Ovary (tissue), 3 donors: ENCODE data around the gene PRKD3.

ENCODE experiments used
- CTCF ChIP-seq, 3 donors: fragments of 450-650 bp in 2 of 3; fragments of 200-600 bp in 1 of 3; IDR thresholded peaks; one replicate each; pipeline versions ENCODE4 v1.5.1 to v1.8.0; 2016 to 2022; ENCODE audit warnings: antibody characterized with exemption in 3 of 3, mild to moderate bottlenecking in 1 of 3
- POLR2A ChIP-seq: fragments of 450-650 bp; IDR thresholded peaks from one replicate; pipeline ENCODE4 v1.6.1; 2017; ENCODE audit warnings: antibody characterized with exemption, mild to moderate bottlenecking, moderate library complexity
- donor health status: DM: no; HTN: no; CAD: no.

- TF ChIP-seq CTCF (IDR thresholded peaks at IDR 0.05) = no peak
- no peak for TF ChIP-seq POLR2A
Observed at GRCh38 chr2:37332560-37332959, 7.9 kb upstream of the PRKD3 start.
